Measurements from ENCODE around the gene HEYL.

HEYL gene

GRCh38 chr1:39670689-39671088, 31.2 kb upstream of the HEYL start:
- 0 out of 2 replicates have a peak overlapping the region, but pooled peaks have one; percentile 62 for H3K4me3 ChIP-seq (ENCODE audit: low read depth, low read length)
- no peak for TF ChIP-seq CTCF (IDR thresholded peaks at IDR 0.05; ENCODE audit: low read depth, low read length, missing control alignments)
- no peak for DNase-seq (ENCODE audit: low read depth)

- no peak for TF ChIP-seq CTCF (IDR thresholded peaks at IDR 0.05; ENCODE audit: low read depth, low read length, missing control alignments)
These were observed 29.5 kb upstream of the HEYL start for GRCh38 chr1:39668894-39669293.

GRCh38 chr1:39668111-39668510, 28.7 kb upstream of the HEYL start:
- DNase-seq (ENCODE audit: low read depth), result no peak
- H3K4me3 ChIP-seq (ENCODE audit: low read depth, low read length), result no peak overlapping the region
- TF ChIP-seq CTCF (IDR thresholded peaks at IDR 0.05; ENCODE audit: low read depth, low read length, missing control alignments), result no peak

More at GRCh38 chr1:39668894-39669293, 29.5 kb upstream of the HEYL start:
- no peak for DNase-seq (ENCODE audit: low read depth)
- no peak overlapping the region for H3K4me3 ChIP-seq (ENCODE audit: low read depth, low read length)

GRCh38 chr1:39666772-39667171, 27.3 kb upstream of the HEYL start:
- no peak overlapping the region for H3K4me3 ChIP-seq (ENCODE audit: low read depth, low read length)
- no peak for TF ChIP-seq CTCF (IDR thresholded peaks at IDR 0.05; ENCODE audit: low read depth, low read length, missing control alignments)
- peak; percentile 91 for DNase-seq (ENCODE audit: low read depth)

GRCh38 chr1:39663559-39663958, 24.1 kb upstream of the HEYL start:
- no peak for TF ChIP-seq CTCF (IDR thresholded peaks at IDR 0.05; ENCODE audit: low read depth, low read length, missing control alignments)
- no peak for DNase-seq (ENCODE audit: low read depth)
- no peak overlapping the region for H3K4me3 ChIP-seq (ENCODE audit: low read depth, low read length)

GRCh38 chr1:39662861-39663260, 23.4 kb upstream of the HEYL start:
- no peak for DNase-seq (ENCODE audit: low read depth)
- no peak for TF ChIP-seq CTCF (IDR thresholded peaks at IDR 0.05; ENCODE audit: low read depth, low read length, missing control alignments)
- no peak overlapping the region for H3K4me3 ChIP-seq (ENCODE audit: low read depth, low read length)

- DNase-seq (ENCODE audit: low read depth), result no peak
- no peak overlapping the region for H3K4me3 ChIP-seq (ENCODE audit: low read depth, low read length)
- no peak for TF ChIP-seq CTCF (IDR thresholded peaks at IDR 0.05; ENCODE audit: low read depth, low read length, missing control alignments)
These were observed 20.1 kb upstream of the HEYL start for GRCh38 chr1:39659538-39659937.
